Type B pancreatic cell (in vitro differentiated cells): Measurements from ENCODE around the gene LURAP1L. TPM values are rescaled to one million over a fixed set of nuclear protein-coding genes. Genes with fewer than 3 reads are reported as not detected.

Source experiments
- DNase-seq: peaks from one replicate; pipeline ENCODE4 v3.0.0; 2021; ENCODE audit warnings: mixed read lengths; ENCODE audit not compliant: unreplicated experiment; ENCODE audit errors: extremely low spot score
- H3K27ac Mint-ChIP-seq: 2 replicates; pipeline ENCODE4 v1.8.0; 2021; ENCODE audit warnings: mild to moderate bottlenecking, mixed read lengths
- H3K27me3 Mint-ChIP-seq: 2 replicates; pipeline ENCODE4 v1.8.0; 2021; ENCODE audit warnings: mixed read lengths
- H3K36me3 Mint-ChIP-seq: 2 replicates; pipeline ENCODE4 v1.8.0; 2021; ENCODE audit warnings: mixed read lengths
- H3K4me1 Mint-ChIP-seq: one replicate; pipeline ENCODE4 v1.8.0; 2021; ENCODE audit warnings: mixed read lengths; ENCODE audit not compliant: unreplicated experiment
- H3K4me3 Mint-ChIP-seq: 2 replicates; pipeline ENCODE4 v1.8.0; 2021; ENCODE audit warnings: mild to moderate bottlenecking, mixed read lengths
- H3K9me3 Mint-ChIP-seq: 2 replicates; pipeline ENCODE4 v1.8.0; 2021; ENCODE audit warnings: mixed read lengths
- CTCF ChIP-seq: fragments of 200-600 bp; sonication (generic); conservative IDR thresholded peaks from 2 replicates; pipeline ENCODE4 v1.5.0; 2021; ENCODE audit warnings: antibody characterized with exemption, mild to moderate bottlenecking
- total RNA-seq: library from RNA; stranded (reverse); gene quantifications from 2 replicates; pipeline ENCODE4 v1.2.1, GENCODE V29; 2021; ENCODE audit warnings: low replicate concordance

LURAP1L gene
- total RNA-seq, 1 donor from 2014 or later: 8.7 TPM

GRCh38 chr9:12833701-12834100 is 58.9 kb downstream of the LURAP1L start:
- Mint-ChIP-seq H3K9me3 (peaks cover 13% of the 10 kb centered on the region), H3K27ac (no peak overlapping the region), H3K36me3 (peaks cover 6% of the 10 kb centered on the region), H3K4me1 (no peaks in the 10 kb centered on the region), H3K4me3 (no peak overlapping the region), H3K27me3 (no peaks in the 10 kb centered on the region)
- DNase-seq: no peak
- TF ChIP-seq CTCF: no peak

GRCh38 chr9:12838546-12838945 is 63.7 kb downstream of the LURAP1L start:
- Mint-ChIP-seq H3K9me3 (peaks cover 13% of the 10 kb centered on the region), H3K27ac (no peak overlapping the region), H3K36me3 (peaks cover 6% of the 10 kb centered on the region), H3K27me3 (no peaks in the 10 kb centered on the region), H3K4me1 (no peaks in the 10 kb centered on the region), H3K4me3 (no peak overlapping the region)
- DNase-seq: no peak
- TF ChIP-seq CTCF: no peak

GRCh38 chr9:12843735-12844134 is 68.9 kb downstream of the LURAP1L start:
- DNase-seq: no peak

GRCh38 chr9:12846035-12846434 is 71.2 kb downstream of the LURAP1L start:
- TF ChIP-seq CTCF: no peak
- H3K36me3 Mint-ChIP-seq: no peaks in the 10 kb centered on the region
- H3K4me3 Mint-ChIP-seq: no peak overlapping the region
- H3K4me1 Mint-ChIP-seq: peaks cover 9% of the 10 kb centered on the region
- DNase-seq: no peak
- H3K9me3 Mint-ChIP-seq: peaks cover 4% of the 10 kb centered on the region
- H3K27me3 Mint-ChIP-seq: no peaks in the 10 kb centered on the region
- no peak overlapping the region for H3K27ac Mint-ChIP-seq

More at GRCh38 chr9:12843735-12844134, 68.9 kb downstream of the LURAP1L start:
- Mint-ChIP-seq H3K9me3 (peaks cover 4% of the 10 kb centered on the region), H3K27ac (no peak overlapping the region), H3K27me3 (no peaks in the 10 kb centered on the region), H3K4me3 (no peak overlapping the region), H3K36me3 (no peaks in the 10 kb centered on the region), H3K4me1 (peaks cover 4% of the 10 kb centered on the region)
- no peak for TF ChIP-seq CTCF

GRCh38 chr9:12847561-12847960 is 72.7 kb downstream of the LURAP1L start:
- no peak for DNase-seq
- Mint-ChIP-seq H3K36me3 (no peaks in the 10 kb centered on the region), H3K4me3 (no peak overlapping the region), H3K4me1 (peaks cover 14% of the 10 kb centered on the region), H3K27ac (no peak overlapping the region), H3K27me3 (no peaks in the 10 kb centered on the region), H3K9me3 (peaks cover 6% of the 10 kb centered on the region)
- no peak for TF ChIP-seq CTCF

- Mint-ChIP-seq H3K9me3 (peaks cover 8% of the 10 kb centered on the region), H3K4me3 (no peak overlapping the region), H3K27me3 (no peaks in the 10 kb centered on the region), H3K4me1 (peaks cover 25% of the 10 kb centered on the region), H3K27ac (no peak overlapping the region), H3K36me3 (no peaks in the 10 kb centered on the region)
- DNase-seq: no peak
- no peak for TF ChIP-seq CTCF
These were observed 74.7 kb downstream of the LURAP1L start for GRCh38 chr9:12849486-12850003.
